CD4-positive, alpha-beta T cell treated with Interleukin-1 beta for 1 hour (primary cell): ENCODE measurements around the gene CTSF.
"Not testable (repeated sequence)": the region's sequence is repeated elsewhere in the genome, so short reads cannot be mapped to it uniquely, and the experiment has no call there.

ENCODE experiments used
- DNase-seq, 2 donors: peaks; one replicate each; pipeline ENCODE4 v3.0.0-alpha.2; 2020 to 2022

Gene CTSF

DNA sequence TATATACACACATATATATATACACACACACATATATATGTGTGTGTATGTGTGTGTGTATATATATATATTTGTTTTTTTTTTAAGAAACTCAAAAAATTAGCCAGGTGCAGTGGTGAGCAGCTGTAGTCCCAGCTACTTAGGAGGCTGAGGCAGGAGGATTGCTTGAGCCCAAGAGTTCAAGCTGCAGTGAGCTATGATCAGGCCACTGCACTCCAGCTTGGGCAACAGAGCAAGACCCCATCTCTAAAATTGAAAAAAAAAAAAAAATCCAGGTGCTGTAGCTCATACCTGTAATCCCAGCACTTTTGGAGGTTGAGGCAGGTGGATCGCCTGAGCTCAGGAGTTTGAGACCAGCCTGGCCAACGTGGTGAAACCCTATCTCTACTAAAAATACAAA, 20.9 kb upstream of the CTSF start:
- DNase-seq = not testable (repeated sequence)

DNA sequence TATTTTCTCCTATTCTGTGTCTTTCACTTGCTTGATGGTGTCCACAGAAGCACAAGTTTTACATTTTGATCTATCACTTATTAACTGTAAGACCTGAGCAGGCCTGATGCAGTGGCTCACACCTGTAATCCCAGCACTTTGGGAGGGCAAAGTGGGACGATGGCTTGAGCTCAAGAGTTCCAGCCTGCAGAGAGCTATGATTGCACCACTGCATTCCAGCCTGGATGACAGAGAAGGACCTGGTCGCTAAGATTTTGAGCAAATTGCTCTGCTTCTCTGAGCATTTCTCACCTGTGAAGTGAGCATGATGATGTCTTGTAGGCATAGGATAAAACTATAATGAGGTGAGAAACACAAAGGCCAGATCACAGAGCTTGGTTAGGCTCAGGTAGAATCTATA, 17.7 kb upstream of the CTSF start:
- DNase-seq = no peak

DNA sequence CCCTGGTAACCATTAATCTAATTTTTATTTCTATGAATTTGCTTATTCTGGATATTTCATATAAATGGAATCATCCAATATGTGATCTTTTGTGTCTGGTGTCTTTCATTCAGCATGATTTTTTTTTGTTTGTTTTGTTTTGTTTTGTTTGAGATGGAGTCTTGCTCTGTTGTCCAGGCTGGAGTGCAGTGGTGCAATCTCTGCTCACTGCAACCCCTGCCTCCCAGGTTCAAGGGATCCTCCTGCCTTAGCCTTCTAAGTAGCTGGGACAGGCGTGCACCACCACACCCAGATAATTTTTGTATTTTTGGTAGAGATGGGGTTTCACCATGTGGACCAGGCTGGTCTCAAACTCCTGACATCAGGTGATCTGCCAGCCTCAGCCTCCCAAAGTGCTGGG, 17.0 kb upstream of the CTSF start:
- DNase-seq = not testable (repeated sequence)

DNA sequence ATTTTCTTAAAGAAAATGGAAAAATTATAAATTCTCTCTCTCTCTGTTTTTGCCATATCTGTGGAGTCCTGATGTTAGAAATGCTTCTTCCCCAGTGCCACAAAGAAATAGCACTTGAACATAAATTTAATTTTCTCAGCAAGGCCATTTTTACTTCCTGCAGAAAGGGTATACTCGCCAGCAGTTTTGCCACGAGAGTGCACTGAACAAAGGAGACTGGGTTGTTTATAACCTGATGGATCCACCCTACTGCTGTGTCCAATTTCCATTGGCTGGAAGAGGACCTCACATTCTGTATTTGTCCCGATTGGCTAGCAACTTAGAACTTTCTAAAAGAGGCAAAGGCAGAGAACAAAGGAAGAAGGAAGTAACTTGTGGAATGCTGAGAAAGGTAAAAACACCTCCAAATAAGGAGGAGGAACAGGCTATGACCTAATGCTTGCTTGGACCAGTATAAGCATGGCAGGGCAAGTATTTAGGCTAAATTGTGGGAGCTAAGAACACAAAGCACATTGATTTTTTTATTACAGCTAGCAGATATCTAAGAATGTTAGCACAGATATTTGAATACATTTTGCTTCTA, 14.2 kb upstream of the CTSF start:
- not testable (repeated sequence) for DNase-seq

DNA sequence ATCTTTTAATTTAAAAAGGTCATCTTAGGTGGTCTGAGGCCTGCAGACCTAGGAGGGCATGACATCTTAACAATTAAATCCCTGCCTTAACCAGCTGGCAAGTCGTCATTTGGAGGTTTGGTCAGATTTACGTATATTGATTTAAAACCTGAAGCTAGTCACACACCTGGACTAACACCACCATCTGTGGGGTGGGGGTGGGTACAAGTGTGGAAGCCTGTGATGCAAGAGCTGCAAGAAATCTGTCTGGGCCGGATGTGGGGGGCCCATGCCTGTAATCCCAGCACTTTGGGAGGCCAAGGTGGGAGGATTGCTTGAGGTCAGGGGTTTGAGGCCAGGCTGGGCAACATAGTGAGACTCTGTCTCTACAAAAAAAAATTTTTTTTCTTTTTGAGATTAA, 12.9 kb upstream of the CTSF start:
- no peak for DNase-seq

GRCh38 chr11:66580803-66581202, 12.4 kb upstream of the CTSF start:
- no peak for DNase-seq

- peak; percentile 71 to 79 for DNase-seq
Observed at GRCh38 chr11:66579017-66579606, 10.7 kb upstream of the CTSF start.

GRCh38 chr11:66570850-66571180, 2.4 kb upstream of the CTSF start:
- no peak for DNase-seq

DNA sequence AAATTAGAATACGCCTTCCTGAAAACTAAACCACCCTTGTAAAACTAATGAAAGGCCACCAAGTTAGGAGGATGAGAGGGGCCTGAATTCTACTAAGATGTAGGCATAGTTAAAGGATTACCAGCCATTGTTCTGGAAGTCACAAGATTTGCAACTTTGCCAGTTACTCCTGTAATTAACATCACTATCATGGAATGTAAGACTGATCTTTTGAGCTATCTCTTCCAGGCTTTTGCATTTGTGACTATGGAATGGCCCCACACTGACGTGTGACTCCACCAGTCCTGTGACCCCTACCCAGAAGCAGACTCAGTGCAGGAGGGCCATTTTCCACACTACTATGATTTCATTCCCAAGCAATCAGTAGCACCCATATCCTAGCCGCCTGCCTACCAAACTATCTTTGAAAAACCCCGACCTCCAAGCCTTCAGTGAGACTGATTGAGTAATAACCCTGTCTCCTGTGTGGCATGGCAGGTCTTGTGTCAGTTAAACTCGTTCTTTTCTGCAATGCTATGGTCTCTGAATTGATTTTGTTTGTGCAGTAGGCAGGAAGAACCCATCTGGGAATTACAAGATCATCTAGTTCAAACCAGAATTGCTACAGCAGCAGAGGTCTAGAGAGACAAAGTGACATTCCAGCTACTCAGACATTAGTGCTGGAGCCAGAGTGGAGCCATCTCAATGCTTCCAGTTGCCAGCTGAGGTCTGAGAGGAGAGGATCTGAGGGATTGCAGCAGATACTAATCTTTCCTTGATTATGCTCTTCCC, 1.9 kb upstream of the CTSF start:
- no peak for DNase-seq

DNA sequence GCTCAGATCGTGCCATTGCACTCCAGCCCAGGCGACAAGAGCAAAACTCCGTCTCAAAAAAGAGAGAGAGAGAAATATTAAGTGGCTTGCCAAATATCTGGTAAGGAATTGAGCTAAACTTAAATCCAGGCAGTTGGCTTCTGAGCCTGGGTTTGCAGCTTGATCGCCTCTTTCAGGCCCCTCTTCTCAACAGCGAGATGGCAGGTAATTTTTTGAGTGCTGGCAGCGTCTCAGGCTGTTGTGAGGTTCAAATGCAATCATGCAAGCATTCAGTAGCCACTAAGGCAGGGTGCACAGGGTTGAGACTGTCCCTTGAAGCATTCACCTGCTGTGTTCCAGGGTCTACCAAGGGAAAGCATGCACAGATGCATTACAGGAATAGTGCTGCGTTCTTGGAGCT, 670 bp upstream of the CTSF start:
- DNase-seq = no peak

DNA sequence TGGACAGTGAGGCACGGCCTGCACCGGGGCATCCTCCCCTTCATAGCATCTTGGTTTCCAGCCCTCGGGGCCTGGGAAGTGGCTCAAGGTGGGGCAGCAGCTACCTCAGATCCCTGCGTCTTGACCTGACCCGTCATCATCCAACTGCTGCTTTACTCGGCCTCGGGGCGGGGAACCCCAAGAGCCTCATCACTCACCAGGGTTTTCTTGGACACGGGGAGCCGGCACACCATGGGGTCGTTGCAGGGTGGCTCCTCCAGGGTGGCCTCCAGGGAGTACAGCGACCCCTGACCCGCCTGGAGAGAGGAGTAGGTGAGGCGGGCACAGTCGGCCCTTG, 651 bp downstream of the CTSF start:
- DNase-seq = no peak

- no peak for DNase-seq
Observed at GRCh38 chr11:66566221-66566620, 2.2 kb downstream of the CTSF start.

- no peak for DNase-seq
Observed at GRCh38 chr11:66564984-66565383, 3.4 kb downstream of the CTSF start.

DNA sequence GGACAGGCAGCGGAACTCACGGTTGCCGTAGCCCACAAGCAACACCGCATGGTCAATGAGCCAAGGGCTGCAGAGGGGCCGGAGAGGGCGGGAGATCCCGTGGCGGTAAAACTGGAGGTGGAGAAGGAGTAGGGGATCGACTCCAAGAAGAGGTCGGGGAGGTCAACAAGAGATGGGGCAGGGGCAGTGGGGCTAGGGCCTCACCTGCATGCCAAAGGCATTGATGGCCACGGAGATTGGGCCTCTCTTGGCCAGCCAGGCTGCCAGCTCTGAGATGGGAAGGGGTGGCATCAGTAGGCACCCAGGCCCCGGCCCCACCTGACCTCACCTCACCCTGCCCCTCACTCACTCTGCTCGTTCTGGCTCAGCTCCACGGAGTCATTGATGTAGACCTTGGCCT, 3.9 kb downstream of the CTSF start:
- no peak for DNase-seq

DNA sequence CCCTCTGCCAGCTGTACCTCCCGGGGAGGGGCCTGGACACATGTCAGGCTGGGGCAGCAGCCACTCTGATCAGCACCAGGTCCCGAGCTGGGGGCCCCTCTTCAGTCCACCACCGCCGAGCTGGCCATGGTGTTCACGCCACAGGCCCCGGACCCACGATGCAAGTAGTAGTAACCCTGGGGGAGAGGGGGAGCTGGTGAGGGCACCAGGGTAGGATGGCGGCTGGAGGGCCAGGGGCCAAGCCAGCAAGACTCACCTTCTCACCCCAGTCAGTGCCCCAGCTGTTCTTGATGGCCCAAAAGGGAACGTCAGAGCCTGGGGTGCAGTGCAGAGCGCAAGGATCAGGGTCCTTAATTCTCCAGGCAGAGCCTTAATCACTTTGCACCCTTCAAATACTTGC, 4.6 kb downstream of the CTSF start:
- no peak for DNase-seq

DNA sequence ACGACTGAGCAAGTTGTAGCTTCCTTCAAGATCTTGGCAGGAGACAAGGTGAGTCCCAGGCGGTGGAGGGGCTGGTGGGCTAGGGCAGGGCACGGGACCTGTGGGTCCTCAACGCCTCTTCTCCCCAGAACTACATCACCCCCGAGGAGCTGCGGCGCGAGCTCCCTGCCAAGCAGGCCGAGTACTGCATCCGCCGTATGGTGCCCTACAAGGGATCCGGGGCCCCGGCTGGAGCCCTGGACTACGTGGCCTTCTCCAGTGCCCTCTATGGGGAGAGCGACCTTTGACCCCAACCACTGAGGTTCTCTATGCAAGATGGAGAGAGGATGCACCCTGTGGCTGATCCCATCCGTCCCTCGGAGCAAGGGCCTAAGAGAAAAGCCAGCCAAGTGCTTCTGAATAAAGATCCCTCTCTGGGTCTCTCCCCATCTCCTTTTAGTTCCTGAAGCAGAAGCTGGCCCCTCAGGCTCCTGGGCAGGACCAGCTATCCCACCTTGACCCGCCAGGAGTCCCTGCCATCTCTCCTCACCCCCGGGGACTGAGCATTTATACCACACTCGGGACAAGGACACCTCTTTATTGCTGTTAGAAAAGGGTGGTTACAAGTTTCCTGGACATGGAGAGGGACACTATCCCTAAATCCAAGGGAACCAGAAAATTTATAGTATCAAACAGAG, 5.4 kb downstream of the CTSF start:
- no peak for DNase-seq

- DNase-seq = no peak
Observed at GRCh38 chr11:66562275-66562674, 6.1 kb downstream of the CTSF start.

DNA sequence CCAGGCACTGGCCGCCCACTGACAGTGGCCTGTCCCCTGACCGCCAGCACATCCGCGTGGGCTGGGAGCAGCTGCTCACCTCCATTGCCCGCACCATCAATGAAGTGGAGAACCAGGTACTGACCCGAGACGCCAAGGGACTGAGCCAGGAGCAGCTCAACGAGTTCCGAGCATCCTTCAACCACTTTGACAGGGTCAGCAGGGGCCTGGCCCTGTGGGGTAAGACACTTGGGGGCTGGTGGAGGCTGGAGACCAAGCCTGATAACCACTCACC, 6.5 kb downstream of the CTSF start:
- no peak for DNase-seq

- no peak for DNase-seq
Observed at GRCh38 chr11:66561178-66561974, 7.0 kb downstream of the CTSF start.

DNA sequence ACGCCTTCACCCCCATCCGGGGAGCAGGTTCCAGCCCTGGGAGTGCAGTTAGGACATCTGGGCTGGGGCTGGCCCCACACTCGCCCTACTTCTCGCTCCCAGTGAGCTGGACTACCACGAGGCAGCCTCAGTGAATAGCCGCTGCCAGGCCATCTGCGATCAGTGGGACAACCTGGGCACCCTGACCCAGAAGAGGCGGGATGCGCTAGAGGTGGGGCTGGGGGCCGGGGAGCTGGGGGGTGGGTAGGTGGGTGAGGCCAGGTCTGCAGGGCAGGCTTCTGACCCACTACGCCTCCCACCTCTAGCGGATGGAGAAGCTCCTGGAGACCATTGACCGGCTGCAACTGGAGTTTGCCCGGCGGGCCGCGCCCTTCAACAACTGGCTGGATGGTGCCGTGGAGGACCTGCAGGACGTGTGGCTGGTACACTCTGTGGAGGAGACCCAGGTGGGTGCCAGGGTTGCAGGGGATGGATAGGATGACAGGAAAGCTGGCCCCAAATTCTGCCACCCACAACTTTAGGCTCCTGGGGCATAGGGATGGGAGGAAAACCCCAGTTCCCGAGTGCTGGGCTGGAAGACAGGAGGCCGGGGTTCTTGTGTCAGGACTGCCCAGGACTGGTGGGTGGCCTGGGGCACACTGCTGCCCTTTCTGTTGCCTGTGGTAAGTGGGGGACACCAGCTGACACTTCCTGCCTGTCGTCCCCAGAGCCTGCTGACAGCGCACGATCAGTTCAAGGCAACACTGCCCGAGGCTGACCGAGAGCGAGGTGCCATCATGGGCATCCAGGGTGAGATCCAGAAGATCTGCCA, 8.3 kb downstream of the CTSF start:
- DNase-seq = no peak

- DNase-seq = peak; percentile 39 to 46
Observed at GRCh38 chr11:66559142-66559865, 9.1 kb downstream of the CTSF start.

DNA sequence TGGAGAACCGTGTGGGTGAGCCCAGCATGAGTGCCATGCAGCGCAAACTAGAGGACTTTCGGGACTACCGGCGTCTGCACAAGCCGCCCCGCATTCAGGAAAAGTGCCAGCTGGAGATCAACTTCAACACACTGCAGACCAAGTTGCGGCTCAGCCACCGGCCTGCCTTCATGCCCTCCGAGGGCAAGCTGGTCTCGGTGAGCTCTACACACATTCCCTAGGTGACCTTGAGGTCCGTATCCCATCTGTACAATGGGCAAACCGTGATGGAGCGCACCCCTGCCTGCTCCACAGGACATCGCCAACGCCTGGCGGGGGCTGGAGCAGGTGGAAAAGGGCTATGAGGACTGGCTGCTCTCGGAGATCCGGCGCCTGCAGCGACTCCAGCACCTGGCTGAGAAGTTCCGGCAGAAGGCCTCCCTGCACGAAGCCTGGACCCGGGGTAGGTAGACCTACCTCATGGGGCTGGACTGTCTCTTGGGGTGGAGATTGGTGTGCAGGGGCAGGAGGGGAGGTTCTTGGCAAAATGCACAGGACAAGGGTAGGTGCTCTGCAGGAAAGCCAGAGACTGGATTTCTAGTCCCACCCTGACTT, 10.6 kb downstream of the CTSF start:
- DNase-seq = no peak
